Adrenal gland (tissue), 5 donors: Measurements from ENCODE around the gene RAET1E.

Experiments used
- CTCF ChIP-seq, 6 experiments: fragments of 450-650 bp in 4 of 6; fragments of 200-600 bp in 2 of 6; sonication (generic) in 1 of 6; IDR thresholded peaks; 1 replicate in 5 of 6; 2 replicates in 1 of 6; pipeline versions ENCODE4 v1.5.1 to v1.8.0; 2016 to 2021; ENCODE audit warnings: antibody characterized with exemption in 6 of 6, mild to moderate bottlenecking in 2 of 6, moderate library complexity in 1 of 6
- POLR2A ChIP-seq, 2 donors: fragments of 450-650 bp; IDR thresholded peaks; one replicate each; pipeline ENCODE4 v1.6.1; 2017; ENCODE audit warnings: antibody characterized with exemption in 2 of 2, mild to moderate bottlenecking in 2 of 2, moderate library complexity in 1 of 2
- donor health status: DM: no; HTN: no; CAD: no.

GRCh38 chr6:149888659-149889058, 9.3 kb downstream of the RAET1E start:
- no peak for TF ChIP-seq CTCF (IDR thresholded peaks at IDR 0.05)
- no peak for TF ChIP-seq POLR2A (IDR thresholded peaks at IDR 0.05)
